WTC11 (cell line): Measurements from ENCODE around the gene OGA. TPM values are rescaled to one million over a fixed set of nuclear protein-coding genes. Genes with fewer than 3 reads are reported as not detected.

Experiments used
- ATAC-seq: fragments of 200-7000 bp; cut with Tn5 transposase; 2 replicates; pipeline ENCODE4 v1.10.0; 2021; ENCODE audit warnings: mild to moderate bottlenecking, moderate library complexity
- CTCF ChIA-PET: fragments of 300-600 bp; sonication (Branson Sonifier 250); formaldehyde crosslinking; loops from one replicate; lab custom pipeline; 2021; ENCODE audit warnings: antibody characterized with exemption; lab: Charles Lee
- POLR2A ChIA-PET: fragments of 350-600 bp; sonication (Branson Sonifier 250); formaldehyde crosslinking; loops from one replicate; lab custom pipeline; 2021; ENCODE audit warnings: antibody characterized with exemption; lab: Charles Lee
- DNase-seq: peaks from one replicate; pipeline ENCODE4 v3.0.0; 2021; ENCODE audit warnings: low spot score
- H3K27ac Mint-ChIP-seq: 2 replicates; pipeline ENCODE4 v1.8.0; 2021; ENCODE audit warnings: mixed read lengths
- H3K27me3 Mint-ChIP-seq: 2 replicates; pipeline ENCODE4 v1.8.0; 2021; ENCODE audit warnings: low read depth, mild to moderate bottlenecking, moderate library complexity, mixed read lengths
- H3K36me3 Mint-ChIP-seq: 2 replicates; pipeline ENCODE4 v1.8.0; 2021; ENCODE audit warnings: mixed read lengths
- H3K4me1 Mint-ChIP-seq: 2 replicates; pipeline ENCODE4 v1.8.0; 2022; ENCODE audit warnings: mixed read lengths
- H3K4me3 Mint-ChIP-seq: 2 replicates; pipeline ENCODE4 v1.8.0; 2021; ENCODE audit warnings: mild to moderate bottlenecking, moderate library complexity, mixed read lengths
- H3K9me3 Mint-ChIP-seq: 2 replicates; pipeline ENCODE4 v1.8.0; 2021; ENCODE audit warnings: mixed read lengths
- AR ChIP-seq: fragments of 250-450 bp; sonication (Bioruptor Pico); IDR thresholded peaks from 2 replicates; pipeline ENCODE4 v1.9.0; 2021; ENCODE audit warnings: mild to moderate bottlenecking
- ATF6 ChIP-seq: sonication (generic); formaldehyde crosslinking; IDR thresholded peaks from 2 replicates; pipeline ENCODE4 v1.8.1; 2023; ENCODE audit warnings: mild to moderate bottlenecking, missing genetic modification reagents
- CREB1 ChIP-seq: sonication (generic); formaldehyde crosslinking; IDR thresholded peaks from 2 replicates; pipeline ENCODE4 v1.8.0; 2023; ENCODE audit warnings: mild to moderate bottlenecking, missing genetic modification reagents
- FOXK1 ChIP-seq: sonication (generic); formaldehyde crosslinking; IDR thresholded peaks from 2 replicates; pipeline ENCODE4 v1.8.0; 2022; ENCODE audit warnings: mild to moderate bottlenecking, moderate library complexity, missing genetic modification reagents
- GTF2I ChIP-seq: fragments of 250-450 bp; sonication (Bioruptor Pico); conservative IDR thresholded peaks from 2 replicates; pipeline ENCODE4 v1.4.0; 2021; ENCODE audit warnings: mild to moderate bottlenecking
- NFATC4 ChIP-seq: fragments of 250-450 bp; sonication (Bioruptor Pico); IDR thresholded peaks from 2 replicates; pipeline ENCODE4 v1.9.0; 2021; ENCODE audit warnings: mild to moderate bottlenecking
- RELA ChIP-seq: sonication (generic); formaldehyde crosslinking; IDR thresholded peaks from 2 replicates; pipeline ENCODE4 v1.8.1; 2022; ENCODE audit warnings: missing genetic modification reagents, mild to moderate bottlenecking, borderline replicate concordance
- SMAD3 ChIP-seq: sonication (generic); formaldehyde crosslinking; IDR thresholded peaks from 2 replicates; pipeline ENCODE4 v1.8.0; 2022; ENCODE audit warnings: missing genetic modification reagents, mild to moderate bottlenecking, borderline replicate concordance
- TEAD1 ChIP-seq: sonication (generic); formaldehyde crosslinking; IDR thresholded peaks from 2 replicates; pipeline ENCODE4 v1.8.0; 2022; ENCODE audit warnings: mild to moderate bottlenecking, missing genetic modification reagents
- USF1 ChIP-seq: sonication (generic); formaldehyde crosslinking; IDR thresholded peaks from 2 replicates; pipeline ENCODE4 v1.8.0; 2022; ENCODE audit warnings: mild to moderate bottlenecking, missing genetic modification reagents
- ZBTB21 ChIP-seq: sonication (generic); formaldehyde crosslinking; IDR thresholded peaks from 2 replicates; pipeline ENCODE4 v1.8.1; 2023; ENCODE audit warnings: mild to moderate bottlenecking, missing genetic modification reagents, borderline replicate concordance
- ZBTB43 ChIP-seq: sonication (generic); formaldehyde crosslinking; IDR thresholded peaks from 2 replicates; pipeline ENCODE4 v1.8.1; 2023; ENCODE audit warnings: mild to moderate bottlenecking, missing genetic modification reagents
- ZNF121 ChIP-seq: sonication (generic); formaldehyde crosslinking; IDR thresholded peaks from 2 replicates; pipeline ENCODE4 v1.8.0; 2023; ENCODE audit warnings: missing genetic modification reagents
- ZNF219 ChIP-seq: sonication (generic); formaldehyde crosslinking; IDR thresholded peaks from 2 replicates; pipeline ENCODE4 v1.8.0; 2023; ENCODE audit warnings: missing genetic modification reagents, mild to moderate bottlenecking, borderline replicate concordance
- ZNF263 ChIP-seq: sonication (generic); formaldehyde crosslinking; IDR thresholded peaks from 2 replicates; pipeline ENCODE4 v1.8.1; 2022; ENCODE audit warnings: low read depth, mild to moderate bottlenecking, moderate library complexity, missing genetic modification reagents
- ZNF416 ChIP-seq: fragments of 250-450 bp; sonication (Bioruptor Pico); IDR thresholded peaks from 2 replicates; pipeline ENCODE4 v1.9.0; 2021; ENCODE audit warnings: mild to moderate bottlenecking, inconsistent platforms
- ZNF425 ChIP-seq: fragments of 250-450 bp; sonication (Bioruptor Pico); conservative IDR thresholded peaks from 2 replicates; pipeline ENCODE4 v1.9.0; 2021; ENCODE audit warnings: mild to moderate bottlenecking
- ZSCAN18 ChIP-seq: fragments of 250-450 bp; sonication (Bioruptor Pico); IDR thresholded peaks from 2 replicates; pipeline ENCODE4 v2.1.2; 2022; ENCODE audit warnings: mild to moderate bottlenecking, moderate library complexity
- total RNA-seq: library from RNA; stranded (reverse); gene quantifications from 3 replicates; pipeline ENCODE4 v1.2.3, GENCODE V29; 2021
- TF ChIP-seq, protein P1 (sequence below): sonication (generic); formaldehyde crosslinking; IDR thresholded peaks from 2 replicates; pipeline ENCODE4 v1.8.0; 2022; ENCODE audit warnings: mild to moderate bottlenecking, missing genetic modification reagents

OGA gene
- total RNA-seq, 1 experiment from 2014 or later: 111 TPM

DNA sequence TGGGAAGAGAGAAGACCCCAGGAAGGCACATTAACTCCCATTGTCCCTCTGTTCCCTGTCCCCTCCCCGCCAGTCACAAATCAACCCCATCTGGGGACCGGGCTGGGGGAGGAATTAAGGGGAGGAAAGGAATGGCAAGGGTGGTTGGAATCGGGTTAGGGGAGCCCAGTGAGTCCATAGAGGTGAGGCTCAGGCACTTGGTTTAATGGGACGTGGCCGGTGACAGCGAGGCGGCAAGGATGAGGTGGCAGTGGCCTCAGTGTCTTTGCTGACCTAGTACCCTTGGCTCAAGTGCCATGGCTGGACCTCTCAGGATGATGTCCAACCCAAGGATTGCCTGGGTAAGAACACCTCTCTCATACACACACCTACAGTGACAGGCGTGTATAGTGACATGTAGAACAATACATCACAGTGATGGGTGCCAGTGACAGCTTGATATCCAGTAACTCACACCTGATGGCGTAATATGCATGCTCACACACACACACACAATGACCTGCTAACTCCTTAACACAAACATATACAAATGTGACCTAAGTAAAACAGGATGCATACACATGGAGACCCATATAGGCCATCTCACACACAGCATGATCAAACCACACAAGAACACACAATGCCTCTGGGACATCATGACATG lies 13.0 kb upstream of the OGA start:
- ChIA-PET CTCF (interaction anchor here (0.6 to 5.2 kb wide), 4 partner anchors 9 to 179 kb away, joined by 3 to 64 read pairs (median 3); partner anchors contain the start of gene KCNIP2), POLR2A (interaction anchor here (0.9 kb wide), 1 partner anchor 13 kb away, joined by 3 read pairs; the partner anchor contains the start of gene OGA)
- peak overlapping the region; percentile 78 for H3K4me3 Mint-ChIP-seq
- TF ChIP-seq SMAD3 (CRISPR knock-in tag): no peak
- TF ChIP-seq ZNF416 (CRISPR knock-in tag): no peak
- TF ChIP-seq AR: no peak
- TF ChIP-seq ZBTB21 (CRISPR knock-in tag): 0 out of 2 replicates have a peak, but pooled peaks have one; percentile 8
- no peak for TF ChIP-seq ATF6 (CRISPR knock-in tag)
- TF ChIP-seq FOXK1 (CRISPR knock-in tag): no peak
- no peak for ATAC-seq
- peaks cover 30% of the 10 kb centered on the region for H3K4me1 Mint-ChIP-seq
- H3K27ac Mint-ChIP-seq: peak overlapping the region; percentile 63; the same call in 1 of the 2 replicates
- no peak for DNase-seq
- no peaks in the 10 kb centered on the region for H3K36me3 Mint-ChIP-seq
- peaks cover 3% of the 10 kb centered on the region for H3K27me3 Mint-ChIP-seq
- H3K9me3 Mint-ChIP-seq: no peaks in the 10 kb centered on the region

DNA sequence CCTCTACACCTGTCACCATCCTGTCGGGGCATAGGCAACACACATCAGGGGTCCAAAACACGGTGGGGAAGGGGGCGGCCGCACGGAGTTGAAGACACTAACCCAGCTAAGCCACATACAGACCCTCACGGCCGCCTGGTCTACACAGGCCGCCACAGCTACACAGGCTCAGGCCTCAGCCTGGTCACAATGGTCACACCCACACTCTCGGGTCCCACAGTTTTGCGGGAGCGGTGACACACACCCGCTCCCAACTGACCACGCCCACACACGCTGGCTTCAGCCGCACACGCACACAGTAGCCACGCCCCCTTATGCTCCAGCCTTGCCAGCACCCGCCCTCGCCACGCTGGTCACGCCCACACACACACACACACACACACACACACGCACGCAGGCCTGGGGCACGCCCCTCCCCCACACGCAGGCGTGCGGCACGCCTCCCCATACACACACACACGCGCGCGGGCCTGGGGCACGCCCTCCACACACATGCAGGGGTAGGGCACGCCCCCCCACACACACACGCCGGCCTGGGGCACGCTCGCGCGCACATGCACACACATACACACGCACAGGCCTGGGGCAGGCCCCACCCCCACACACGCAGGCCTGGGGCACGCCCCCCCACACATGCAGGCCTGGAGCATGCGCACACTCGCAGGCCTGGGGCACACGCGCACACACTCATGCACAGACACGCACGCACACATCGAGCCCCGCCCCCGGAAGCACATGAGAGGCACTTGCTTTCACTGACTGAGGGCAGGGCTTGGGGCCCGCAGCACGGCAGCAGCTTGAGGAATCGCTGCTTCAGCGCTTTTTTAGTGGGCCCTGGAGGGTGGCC lies 12.3 kb upstream of the OGA start:
- Mint-ChIP-seq H3K27ac (peak overlapping the region; percentile 82), H3K9me3 (no peaks in the 10 kb centered on the region)
- POLR2A ChIA-PET: interaction anchor here (0.9 kb wide), 2 partner anchors 9 to 12 kb away, joined by 3 to 4 read pairs; partner anchors contain the start of gene OGA
- TF ChIP-seq ZBTB43 (peak; percentile 100), GTF2I (CRISPR knock-in tag) (no peak), ZNF425 (CRISPR knock-in tag) (no peak), CREB1 (CRISPR knock-in tag) (0 out of 2 replicates have a peak, but pooled peaks have one; percentile 68), RELA (peak; percentile 40; the same call in 1 of the 2 replicates), ZNF263 (CRISPR knock-in tag) (no peak), ZNF219 (CRISPR knock-in tag) (peak; percentile 84), USF1 (CRISPR knock-in tag) (peak; percentile 52; the same call in 1 of the 2 replicates), NFATC4 (CRISPR knock-in tag) (no peak), ZSCAN18 (no peak), SMAD3 (CRISPR knock-in tag) (no peak), TEAD1 (CRISPR knock-in tag) (peak; percentile 86), ZNF121 (CRISPR knock-in tag) (no peak)
- TF ChIP-seq, protein P1, sequence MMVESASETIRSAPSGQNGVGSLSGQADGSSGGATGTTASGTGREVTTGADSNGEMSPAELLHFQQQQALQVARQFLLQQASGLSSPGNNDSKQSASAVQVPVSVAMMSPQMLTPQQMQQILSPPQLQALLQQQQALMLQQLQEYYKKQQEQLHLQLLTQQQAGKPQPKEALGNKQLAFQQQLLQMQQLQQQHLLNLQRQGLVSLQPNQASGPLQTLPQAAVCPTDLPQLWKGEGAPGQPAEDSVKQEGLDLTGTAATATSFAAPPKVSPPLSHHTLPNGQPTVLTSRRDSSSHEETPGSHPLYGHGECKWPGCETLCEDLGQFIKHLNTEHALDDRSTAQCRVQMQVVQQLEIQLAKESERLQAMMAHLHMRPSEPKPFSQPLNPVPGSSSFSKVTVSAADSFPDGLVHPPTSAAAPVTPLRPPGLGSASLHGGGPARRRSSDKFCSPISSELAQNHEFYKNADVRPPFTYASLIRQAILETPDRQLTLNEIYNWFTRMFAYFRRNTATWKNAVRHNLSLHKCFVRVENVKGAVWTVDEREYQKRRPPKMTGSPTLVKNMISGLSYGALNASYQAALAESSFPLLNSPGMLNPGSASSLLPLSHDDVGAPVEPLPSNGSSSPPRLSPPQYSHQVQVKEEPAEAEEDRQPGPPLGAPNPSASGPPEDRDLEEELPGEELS (CRISPR knock-in tag): 0 out of 2 replicates have a peak, but pooled peaks have one; percentile 36

More for the DNA sequence above, 12.3 kb upstream of the OGA start:
- Mint-ChIP-seq H3K4me3 (peak overlapping the region; percentile 78), H3K27me3 (peaks cover 3% of the 10 kb centered on the region), H3K4me1 (peaks cover 26% of the 10 kb centered on the region), H3K36me3 (no peaks in the 10 kb centered on the region)
- peak; percentile 57 for ATAC-seq
- CTCF ChIA-PET: interaction anchor here (0.6 to 5.2 kb wide), 5 partner anchors 10 to 180 kb away, joined by 3 to 64 read pairs (median 3); partner anchors contain the start of gene KCNIP2
- peak; percentile 85 for DNase-seq
